HepG2 (cell line): ENCODE data around the gene CPE. TPM values are rescaled to one million over a fixed set of nuclear protein-coding genes. Genes with fewer than 3 reads are reported as not detected.
A peak's percentile ranks its signal among the peaks of the same experiment; 100 is the strongest.

Experiments used
- AFF4 ChIP-seq: sonication (generic); formaldehyde crosslinking; IDR thresholded peaks from 2 replicates; pipeline ENCODE4 v1.4.0; 2020; ENCODE audit warnings: missing genetic modification reagents
- BCLAF1 ChIP-seq: fragments of 450-650 bp; IDR thresholded peaks from 2 replicates; pipeline ENCODE4 v1.6.1; 2017; ENCODE audit warnings: mild to moderate bottlenecking
- EEA1 ChIP-seq: sonication (generic); formaldehyde crosslinking; IDR thresholded peaks from 2 replicates; pipeline ENCODE4 v1.5.1; 2020; ENCODE audit warnings: mild to moderate bottlenecking, missing genetic modification reagents, borderline replicate concordance
- ELF1 ChIP-seq: sonication (generic); formaldehyde crosslinking; IDR thresholded peaks from 2 replicates; pipeline ENCODE4 v1.4.0; 2020; ENCODE audit warnings: missing genetic modification reagents
- FOXP4 ChIP-seq: sonication (generic); formaldehyde crosslinking; IDR thresholded peaks from 2 replicates; pipeline ENCODE4 v1.4.0; 2020; ENCODE audit warnings: missing genetic modification reagents
- GATAD2A ChIP-seq: IDR thresholded peaks from 2 replicates; pipeline ENCODE4 v1.6.1; 2016
- KMT2A ChIP-seq: sonication (generic); formaldehyde crosslinking; IDR thresholded peaks from 2 replicates; pipeline ENCODE4 v1.4.0; 2020; ENCODE audit warnings: missing genetic modification reagents
- MAFK ChIP-seq, 2 experiments: IDR thresholded peaks in 1 of 2; conservative IDR thresholded peaks in 1 of 2; 2 replicates each; pipeline ENCODE4 v1.6.1; 2011; ENCODE audit warnings: improper control_type of control experiment in 2 of 2, low read length in 2 of 2
- MZF1 ChIP-seq: sonication (generic); formaldehyde crosslinking; IDR thresholded peaks from 2 replicates; pipeline ENCODE4 v1.8.1; 2023; ENCODE audit warnings: mild to moderate bottlenecking, missing genetic modification reagents, borderline replicate concordance
- PRPF4 ChIP-seq: fragments of 200-400 bp; formaldehyde crosslinking; IDR thresholded peaks from 2 replicates; pipeline ENCODE4 v1.6.1; 2016; ENCODE audit warnings: low read length, low read depth; ENCODE audit not compliant: poor library complexity, severe bottlenecking
- RARG ChIP-seq: sonication (generic); formaldehyde crosslinking; IDR thresholded peaks from 2 replicates; pipeline ENCODE4 v1.4.0; 2020; ENCODE audit warnings: low read depth, mild to moderate bottlenecking, missing genetic modification reagents
- SOX5 ChIP-seq: IDR thresholded peaks from 2 replicates; pipeline ENCODE4 v1.6.1; 2016; ENCODE audit warnings: borderline replicate concordance
- TCF7 ChIP-seq: sonication (generic); IDR thresholded peaks from 2 replicates; pipeline ENCODE4 v1.6.1; 2016; ENCODE audit warnings: antibody characterized with exemption, low read depth
- YEATS2 ChIP-seq: sonication (generic); formaldehyde crosslinking; IDR thresholded peaks from 2 replicates; pipeline ENCODE4 v1.4.0; 2020; ENCODE audit warnings: missing genetic modification reagents, borderline replicate concordance
- ZMYM4 ChIP-seq: sonication (generic); formaldehyde crosslinking; IDR thresholded peaks from 2 replicates; pipeline ENCODE4 v1.8.1; 2023; ENCODE audit warnings: mild to moderate bottlenecking, missing genetic modification reagents
- ZNF333 ChIP-seq: sonication (generic); formaldehyde crosslinking; IDR thresholded peaks from 2 replicates; pipeline ENCODE4 v1.4.0; 2020; ENCODE audit warnings: mild to moderate bottlenecking, missing genetic modification reagents, borderline replicate concordance
- ZNF503 ChIP-seq: sonication (generic); formaldehyde crosslinking; IDR thresholded peaks from 2 replicates; pipeline ENCODE4 v1.4.0; 2020; ENCODE audit warnings: missing genetic modification reagents
- polyA plus RNA-seq, 8 experiments: library from polyadenylated mRNA; depleted of rRNA in 3 of 8; stranded (reverse) in 7 of 8; unstranded in 1 of 8; fragments of >200 nt; fragmentation: Illumina TruSeq in 4 of 8; extraction: Trizol in 4 of 8; gene quantifications; 2 replicates each; pipeline versions ENCODE4 v1.2.1 to v1.2.3, GENCODE V29; 2011 to 2016; ENCODE audit warnings: low read depth in 4 of 8, missing spikeins in 1 of 8, mixed read lengths in 1 of 8; ENCODE audit not compliant: insufficient read depth in 1 of 8
- total RNA-seq, 5 experiments: library from RNA; depleted of rRNA; stranded (reverse); fragments of >200 nt; fragmentation: Illumina TruSeq; extraction: Trizol; gene quantifications; 2 replicates each; pipeline ENCODE4 v1.2.3, GENCODE V29; 2016; ENCODE audit warnings: low read depth in 1 of 5

The CPE gene
- total and polyA plus RNA-seq, 2 of the 13 experiments (the other 11 are each of a cell fraction or from before 2014, with no cell fraction given), result 268 to 852 TPM

GRCh38 chr4:165381821-165382373, 3.1 kb downstream of the CPE start (continued):
- no peak for TF ChIP-seq AFF4 (CRISPR knock-in tag)
- TF ChIP-seq PRPF4, result no peak
- TF ChIP-seq RARG (CRISPR knock-in tag), result no peak
- TF ChIP-seq BCLAF1, result no peak
- TF ChIP-seq KMT2A (CRISPR knock-in tag), result no peak
- TF ChIP-seq ZNF333 (CRISPR knock-in tag), result no peak
- TF ChIP-seq FOXP4 (CRISPR knock-in tag), result 0 out of 2 replicates have a peak, but pooled peaks have one; percentile 11
- TF ChIP-seq MAFK (conservative IDR thresholded peaks at IDR 0.05 in 1 of 2, IDR thresholded peaks at IDR 0.05 in 1 of 2; ENCODE audit: low read length in 2 of 2), result no peak
- no peak for TF ChIP-seq GATAD2A (CRISPR knock-in tag)
- TF ChIP-seq ZNF503 (CRISPR knock-in tag), result no peak
- TF ChIP-seq SOX5 (CRISPR knock-in tag), result peak; percentile 96
- 0 out of 2 replicates have a peak, but pooled peaks have one; percentile 27 for TF ChIP-seq ZMYM4 (CRISPR knock-in tag)
- TF ChIP-seq MZF1 (CRISPR knock-in tag), result no peak
- TF ChIP-seq EEA1, result no peak
- peak; percentile 40; the same call in 1 of the 2 replicates for TF ChIP-seq TCF7
- no peak for TF ChIP-seq ELF1 (CRISPR knock-in tag)
- TF ChIP-seq YEATS2 (CRISPR knock-in tag), result no peak
